Activated naive CD8-positive, alpha-beta T cell (primary cell): ENCODE measurements around the gene PAXX.

Experiments
- H3K27ac Mint-ChIP-seq: one replicate; pipeline ENCODE4 v1.8.0; 2021; ENCODE audit warnings: mixed read lengths
- H3K27me3 Mint-ChIP-seq: one replicate; pipeline ENCODE4 v1.8.0; 2021; ENCODE audit warnings: mixed read lengths
- H3K36me3 Mint-ChIP-seq: one replicate; pipeline ENCODE4 v1.8.0; 2021; ENCODE audit warnings: mixed read lengths
- H3K4me1 Mint-ChIP-seq: one replicate; pipeline ENCODE4 v1.8.0; 2021; ENCODE audit warnings: low read depth, mixed read lengths
- H3K4me3 Mint-ChIP-seq: one replicate; pipeline ENCODE4 v1.8.0; 2021; ENCODE audit warnings: mild to moderate bottlenecking, mixed read lengths
- H3K9me3 Mint-ChIP-seq: one replicate; pipeline ENCODE4 v1.8.0; 2021; ENCODE audit warnings: low read depth, mixed read lengths

PAXX gene

GRCh38 chr9:136991993-136992818, at the start of gene PAXX:
PAXX (plus strand) TSS chr9:136992422; CDS start chr9:136992444, 22 bp downstream.
- H3K27ac Mint-ChIP-seq: peak within 1 kb of the TSS; percentile 88
- peak within 1 kb of the TSS; percentile 88 for H3K4me3 Mint-ChIP-seq
- no peaks in the 10 kb centered on the region for H3K9me3 Mint-ChIP-seq
- no peaks in the 10 kb centered on the region for H3K27me3 Mint-ChIP-seq
- peaks cover 18% of the 10 kb centered on the region for H3K4me1 Mint-ChIP-seq
- H3K36me3 Mint-ChIP-seq: no peaks in the 10 kb centered on the region

GRCh38 chr9:136942881-136943230, 49.4 kb upstream of the PAXX start:
- Mint-ChIP-seq H3K27me3 (no peaks in the 10 kb centered on the region), H3K36me3 (no peaks in the 10 kb centered on the region), H3K4me1 (peaks cover 3% of the 10 kb centered on the region), H3K4me3 (peak overlapping the region; percentile 74), H3K27ac (no peak overlapping the region), H3K9me3 (no peaks in the 10 kb centered on the region)

DNA sequence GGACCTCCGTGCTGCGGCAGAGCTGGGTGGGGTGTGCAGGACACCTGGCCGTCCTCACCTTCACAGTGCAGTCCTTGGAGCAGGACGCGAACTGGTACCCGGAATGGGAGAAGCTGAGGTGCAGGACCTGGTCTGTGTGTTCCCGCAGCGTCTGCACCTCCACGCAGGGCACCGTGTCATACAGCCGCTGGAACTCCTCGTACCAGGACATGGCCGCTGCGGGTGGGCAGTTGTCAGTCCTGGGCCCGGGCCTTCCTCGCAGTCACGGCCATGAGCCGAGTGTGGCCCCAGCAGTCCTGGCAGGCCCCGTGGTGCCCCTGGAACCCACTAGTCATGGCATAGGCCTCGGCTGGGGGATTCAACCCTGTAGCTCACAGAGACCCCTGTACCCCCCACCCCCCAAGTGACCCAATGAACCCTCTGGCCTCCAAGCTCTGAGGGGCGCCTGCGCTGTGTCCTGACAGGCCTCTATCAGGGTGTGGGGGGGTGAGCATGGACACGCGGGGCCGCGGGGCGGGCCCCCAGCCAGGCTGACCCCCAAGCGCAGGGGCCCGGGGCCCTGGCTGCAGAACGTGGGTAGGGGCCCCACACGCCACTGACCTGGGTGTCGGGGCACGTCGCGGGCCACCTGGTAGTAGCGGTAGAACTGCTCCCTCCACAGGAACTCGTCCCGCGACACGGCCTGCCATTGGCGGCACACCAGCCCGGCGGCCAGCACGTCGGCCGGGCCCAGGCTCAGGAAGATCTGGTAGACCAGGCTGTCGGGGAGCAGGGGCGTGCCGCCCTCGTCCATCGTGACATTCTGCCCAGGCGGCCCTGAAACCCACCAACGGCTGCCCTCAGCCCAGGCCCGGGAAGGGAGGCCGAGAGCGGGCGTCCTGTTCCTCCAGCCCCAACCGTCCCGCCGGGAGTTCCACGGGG, 48.7 kb upstream of the PAXX start:
- H3K27me3 Mint-ChIP-seq: no peaks in the 10 kb centered on the region
- no peaks in the 10 kb centered on the region for H3K36me3 Mint-ChIP-seq
- peak overlapping the region; percentile 73 for H3K27ac Mint-ChIP-seq
- peak overlapping the region; percentile 79 for H3K4me3 Mint-ChIP-seq
- no peaks in the 10 kb centered on the region for H3K9me3 Mint-ChIP-seq
- H3K4me1 Mint-ChIP-seq: peaks cover 5% of the 10 kb centered on the region

GRCh38 chr9:136944212-136944518, 48.1 kb upstream of the PAXX start:
- H3K27ac Mint-ChIP-seq: no peak overlapping the region

DNA sequence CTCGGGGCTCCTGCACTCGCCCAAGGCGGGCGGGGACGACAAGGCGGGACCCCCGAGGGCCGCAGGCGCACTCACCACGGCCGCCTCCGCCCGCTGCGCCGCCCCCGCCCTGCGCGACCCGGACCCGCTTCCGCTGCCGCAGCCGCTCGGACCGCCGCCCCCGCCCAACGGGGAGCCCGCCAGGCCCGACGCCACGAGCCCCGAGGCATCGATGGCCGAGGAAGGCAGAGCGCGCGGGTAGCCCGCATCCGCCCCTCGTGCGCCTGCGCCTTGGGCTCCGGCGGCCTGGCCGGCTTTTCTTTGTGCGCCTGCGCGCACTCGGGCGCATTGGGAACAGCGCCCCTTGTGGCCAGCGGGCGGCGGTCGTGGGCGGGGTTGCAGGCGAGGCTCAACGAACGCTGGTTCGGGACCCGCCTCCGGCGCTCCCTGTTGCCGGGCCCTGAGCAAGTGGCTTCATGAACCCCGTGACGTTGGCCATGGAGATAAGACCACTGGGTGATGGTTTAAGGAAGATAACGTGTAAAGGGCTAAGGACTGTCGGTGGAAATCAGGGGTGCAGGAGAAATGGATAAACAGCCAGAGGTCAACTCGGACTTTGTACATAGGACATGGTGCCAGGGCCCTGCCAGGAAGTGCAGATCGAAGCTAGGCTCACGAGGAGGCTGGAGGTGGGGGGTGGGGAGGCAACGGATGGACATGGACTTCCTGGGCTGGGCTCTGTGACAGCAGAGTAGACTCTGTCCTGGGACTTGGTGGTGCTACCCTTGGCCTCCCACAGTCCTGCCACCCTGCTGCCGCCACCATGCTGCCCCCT, 47.5 kb upstream of the PAXX start, which contains the start of the genes C8G and FBXW5:
Gene C8G (plus strand): TSS at position 725 of the 814 bp plus-strand sequence. CDS start 78 bp downstream, at position 803.
Gene FBXW5 (minus strand): TSS at position 220 of the 814 bp plus-strand sequence. CDS start 655 bp downstream, outside the sequence.
- Mint-ChIP-seq H3K36me3 (no peaks in the 10 kb centered on the region), H3K27ac (peak within 1 kb of the TSS; percentile 77), H3K27me3 (no peaks in the 10 kb centered on the region), H3K4me1 (peaks cover 5% of the 10 kb centered on the region), H3K9me3 (no peaks in the 10 kb centered on the region), H3K4me3 (peak within 1 kb of the TSS; percentile 79)

More at GRCh38 chr9:136944212-136944518, 48.1 kb upstream of the PAXX start:
- no peaks in the 10 kb centered on the region for H3K36me3 Mint-ChIP-seq
- H3K4me3 Mint-ChIP-seq: peak overlapping the region; percentile 79
- H3K27me3 Mint-ChIP-seq: no peaks in the 10 kb centered on the region
- H3K4me1 Mint-ChIP-seq: peaks cover 5% of the 10 kb centered on the region
- H3K9me3 Mint-ChIP-seq: no peaks in the 10 kb centered on the region

DNA sequence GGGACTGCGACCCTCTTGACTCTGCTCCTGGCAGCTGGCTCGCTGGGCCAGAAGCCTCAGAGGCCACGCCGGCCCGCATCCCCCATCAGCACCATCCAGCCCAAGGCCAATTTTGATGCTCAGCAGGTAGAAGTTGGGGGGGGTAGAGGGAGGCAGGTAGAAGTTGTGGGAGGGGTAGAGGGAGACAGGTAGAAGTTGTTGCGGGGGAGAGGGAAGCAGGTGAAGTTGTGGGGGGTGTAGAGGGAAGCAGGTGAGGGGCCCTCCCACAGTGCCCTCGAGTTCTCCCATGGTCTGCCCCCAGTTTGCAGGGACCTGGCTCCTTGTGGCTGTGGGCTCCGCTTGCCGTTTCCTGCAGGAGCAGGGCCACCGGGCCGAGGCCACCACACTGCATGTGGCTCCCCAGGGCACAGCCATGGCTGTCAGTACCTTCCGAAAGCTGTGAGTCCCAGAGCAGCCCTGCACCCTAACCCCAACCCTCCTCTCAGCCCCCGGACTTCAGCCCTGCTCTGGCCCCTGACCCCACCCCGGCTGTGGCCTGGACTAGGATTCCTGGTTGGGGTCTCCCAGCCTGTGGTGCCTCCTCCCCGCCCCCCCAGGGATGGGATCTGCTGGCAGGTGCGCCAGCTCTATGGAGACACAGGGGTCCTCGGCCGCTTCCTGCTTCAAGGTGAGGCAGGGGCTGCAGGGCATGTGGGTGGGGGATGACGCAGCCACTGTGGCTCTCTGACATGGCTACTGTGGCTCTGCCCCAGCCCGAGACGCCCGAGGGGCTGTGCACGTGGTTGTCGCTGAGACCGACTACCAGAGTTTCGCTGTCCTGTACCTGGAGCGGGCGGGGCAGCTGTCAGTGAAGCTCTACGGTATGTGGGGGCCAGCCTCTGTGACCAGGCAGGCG, 46.6 kb upstream of the PAXX start:
- Mint-ChIP-seq H3K4me1 (peaks cover 5% of the 10 kb centered on the region), H3K9me3 (no peaks in the 10 kb centered on the region), H3K27me3 (no peaks in the 10 kb centered on the region), H3K36me3 (no peaks in the 10 kb centered on the region), H3K27ac (no peak overlapping the region), H3K4me3 (no peak overlapping the region)

DNA sequence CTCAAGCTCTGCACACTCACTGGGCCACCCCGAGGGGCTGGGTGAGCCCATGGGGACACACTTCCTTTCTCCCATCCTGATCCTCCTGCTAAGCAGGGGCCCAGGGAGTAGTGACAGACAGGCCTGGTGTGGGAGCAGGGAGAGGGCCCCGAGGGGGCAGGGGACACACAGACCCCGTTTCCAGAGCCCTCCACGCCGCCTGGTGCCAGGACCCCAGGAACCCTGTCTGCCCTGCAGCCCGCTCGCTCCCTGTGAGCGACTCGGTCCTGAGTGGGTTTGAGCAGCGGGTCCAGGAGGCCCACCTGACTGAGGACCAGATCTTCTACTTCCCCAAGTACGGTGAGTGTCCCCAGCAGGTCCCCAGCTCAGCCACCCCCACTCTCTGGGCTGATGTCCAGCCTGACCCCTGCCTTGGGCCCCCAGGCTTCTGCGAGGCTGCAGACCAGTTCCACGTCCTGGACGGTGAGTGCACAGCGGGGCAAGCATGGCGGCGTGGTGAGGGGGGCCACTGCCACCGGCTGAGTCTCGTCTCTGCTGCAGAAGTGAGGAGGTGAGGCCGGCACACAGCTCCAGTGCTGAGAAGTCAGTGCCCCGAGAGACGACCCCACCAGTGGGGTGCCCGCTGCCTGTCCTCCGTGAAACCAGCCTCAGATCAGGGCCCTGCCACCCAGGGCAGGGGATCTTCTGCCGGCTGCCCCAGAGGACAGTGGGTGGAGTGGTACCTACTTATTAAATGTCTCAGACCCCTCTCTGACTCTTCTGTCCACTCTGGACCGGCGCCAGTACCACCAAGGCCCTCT, 45.8 kb upstream of the PAXX start:
- no peaks in the 10 kb centered on the region for H3K27me3 Mint-ChIP-seq
- H3K4me1 Mint-ChIP-seq: peaks cover 5% of the 10 kb centered on the region
- no peak overlapping the region for H3K27ac Mint-ChIP-seq
- no peak overlapping the region for H3K4me3 Mint-ChIP-seq
- H3K36me3 Mint-ChIP-seq: no peaks in the 10 kb centered on the region
- H3K9me3 Mint-ChIP-seq: no peaks in the 10 kb centered on the region

GRCh38 chr9:136947028-136947891, 45.0 kb upstream of the PAXX start:
- Mint-ChIP-seq H3K27me3 (no peaks in the 10 kb centered on the region), H3K9me3 (no peaks in the 10 kb centered on the region), H3K27ac (no peak overlapping the region), H3K36me3 (no peaks in the 10 kb centered on the region), H3K4me3 (no peak overlapping the region), H3K4me1 (peaks cover 5% of the 10 kb centered on the region)

- Mint-ChIP-seq H3K27me3 (no peaks in the 10 kb centered on the region), H3K9me3 (no peaks in the 10 kb centered on the region), H3K4me3 (peak overlapping the region; percentile 47), H3K4me1 (peaks cover 5% of the 10 kb centered on the region), H3K36me3 (no peaks in the 10 kb centered on the region), H3K27ac (no peak overlapping the region)
These were observed 44.2 kb upstream of the PAXX start for GRCh38 chr9:136947955-136948510.

GRCh38 chr9:136949239-136949816, 42.9 kb upstream of the PAXX start:
- H3K4me1 Mint-ChIP-seq: peaks cover 5% of the 10 kb centered on the region
- no peaks in the 10 kb centered on the region for H3K36me3 Mint-ChIP-seq
- peak overlapping the region; percentile 84 for H3K4me3 Mint-ChIP-seq
- H3K27me3 Mint-ChIP-seq: no peaks in the 10 kb centered on the region
- H3K9me3 Mint-ChIP-seq: no peaks in the 10 kb centered on the region
- peak overlapping the region; percentile 81 for H3K27ac Mint-ChIP-seq

GRCh38 chr9:136949817-136950655, 42.2 kb upstream of the PAXX start:
- H3K4me3 Mint-ChIP-seq: peak overlapping the region; percentile 84
- H3K9me3 Mint-ChIP-seq: no peaks in the 10 kb centered on the region
- H3K4me1 Mint-ChIP-seq: peaks cover 2% of the 10 kb centered on the region
- no peaks in the 10 kb centered on the region for H3K27me3 Mint-ChIP-seq
- peak overlapping the region; percentile 81 for H3K27ac Mint-ChIP-seq
- no peaks in the 10 kb centered on the region for H3K36me3 Mint-ChIP-seq
